ENCODE measurements around the gene C1orf167.
A peak's percentile ranks its signal among the peaks of the same experiment; 100 is the strongest.

C1orf167 gene

DNA sequence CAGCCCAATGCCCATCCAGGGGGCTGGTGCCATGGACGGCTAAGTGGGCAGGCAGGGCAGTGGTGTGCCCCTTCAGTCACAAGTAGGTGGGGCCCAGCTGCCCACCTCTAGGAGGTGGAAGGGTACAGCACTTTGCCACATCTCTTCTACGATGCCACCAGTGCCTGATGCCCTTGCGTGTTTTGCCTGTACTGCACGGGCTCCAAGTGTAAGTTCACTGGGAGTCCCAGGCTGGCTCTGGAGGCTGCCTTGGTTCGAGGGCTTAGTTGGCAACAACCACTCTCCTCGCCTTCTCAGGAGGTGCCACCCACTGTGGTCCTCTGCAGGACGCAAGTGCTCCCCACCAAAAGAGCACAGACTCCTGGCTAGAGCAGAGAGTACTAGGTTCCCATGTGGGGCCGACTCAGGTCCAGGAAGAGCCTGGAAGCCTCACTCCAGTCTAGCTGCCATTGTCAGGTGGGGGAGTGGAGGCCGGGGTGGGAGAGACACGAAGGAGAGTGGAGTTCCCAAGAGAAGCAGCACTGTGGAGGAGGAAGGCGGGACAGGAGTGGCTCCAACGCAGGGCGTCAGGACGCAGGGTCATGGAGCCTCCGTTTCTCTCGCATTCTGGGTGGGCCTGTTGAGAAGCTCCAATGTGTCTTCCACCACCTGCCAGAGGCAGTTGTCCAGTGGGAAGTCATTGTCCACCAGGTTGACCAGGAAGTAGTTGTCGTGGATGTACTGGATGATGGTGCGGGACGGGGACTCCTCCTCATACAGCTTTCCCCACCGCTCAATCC, 28.3 kb downstream of the C1orf167 start (continued):
- TF ChIP-seq, protein P1, sequence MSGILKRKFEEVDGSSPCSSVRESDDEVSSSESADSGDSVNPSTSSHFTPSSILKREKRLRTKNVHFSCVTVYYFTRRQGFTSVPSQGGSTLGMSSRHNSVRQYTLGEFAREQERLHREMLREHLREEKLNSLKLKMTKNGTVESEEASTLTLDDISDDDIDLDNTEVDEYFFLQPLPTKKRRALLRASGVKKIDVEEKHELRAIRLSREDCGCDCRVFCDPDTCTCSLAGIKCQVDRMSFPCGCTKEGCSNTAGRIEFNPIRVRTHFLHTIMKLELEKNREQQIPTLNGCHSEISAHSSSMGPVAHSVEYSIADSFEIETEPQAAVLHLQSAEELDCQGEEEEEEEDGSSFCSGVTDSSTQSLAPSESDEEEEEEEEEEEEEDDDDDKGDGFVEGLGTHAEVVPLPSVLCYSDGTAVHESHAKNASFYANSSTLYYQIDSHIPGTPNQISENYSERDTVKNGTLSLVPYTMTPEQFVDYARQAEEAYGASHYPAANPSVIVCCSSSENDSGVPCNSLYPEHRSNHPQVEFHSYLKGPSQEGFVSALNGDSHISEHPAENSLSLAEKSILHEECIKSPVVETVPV (CRISPR knock-in tag; IDR thresholded peaks at IDR 0.05): no peak
- no peak for TF ChIP-seq TCF4 (CRISPR knock-in tag; IDR thresholded peaks at IDR 0.05; ENCODE audit: borderline replicate concordance)
- no peak for TF ChIP-seq ZC3H10 (CRISPR knock-in tag; IDR thresholded peaks at IDR 0.05)
- no peak for TF ChIP-seq ISL1 (CRISPR knock-in tag; IDR thresholded peaks at IDR 0.05)
- no peak for TF ChIP-seq GLIS3 (CRISPR knock-in tag; IDR thresholded peaks at IDR 0.05)

DNA sequence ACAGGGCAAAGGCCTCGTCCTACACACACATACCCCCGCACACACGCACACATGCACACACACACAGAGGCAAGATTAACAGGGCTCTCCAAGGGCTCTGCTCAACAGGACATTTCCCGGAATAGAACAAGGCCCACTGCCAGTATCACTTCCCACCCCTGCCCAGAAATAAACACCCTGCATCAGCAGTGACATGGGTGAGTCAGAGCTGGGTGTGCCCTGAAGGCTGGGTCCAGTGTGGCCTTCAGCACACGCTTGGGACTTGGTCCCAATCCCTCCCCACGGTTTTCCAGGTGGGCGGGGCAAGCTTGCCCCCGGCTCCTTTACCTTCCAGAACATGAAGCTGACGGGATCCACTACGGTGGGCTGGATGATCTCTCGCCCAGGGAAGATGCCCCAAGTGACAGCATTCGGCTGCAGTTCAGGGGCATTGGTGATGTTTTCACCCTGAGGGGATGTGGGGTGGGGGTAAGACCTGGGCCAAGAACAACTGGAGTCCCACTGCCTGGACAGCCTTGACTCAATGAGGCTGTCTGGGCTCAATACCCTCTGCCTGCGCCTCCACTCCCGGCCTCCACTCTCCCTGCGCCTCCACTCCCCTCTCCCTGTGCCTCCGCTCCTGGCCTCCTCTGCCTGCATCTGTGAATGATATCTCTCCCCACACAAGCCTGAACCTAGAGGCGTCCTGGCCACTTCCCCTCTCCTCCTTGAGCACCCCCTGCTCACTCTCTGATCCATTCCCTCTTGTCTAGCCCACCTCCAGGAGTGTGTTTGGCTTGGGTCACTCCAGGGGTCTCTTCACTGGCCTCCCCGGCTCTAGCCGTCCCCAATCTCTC, 29.1 kb downstream of the C1orf167 start:
- ATAC-seq: peak; percentile 54
- TF ChIP-seq, protein P2, sequence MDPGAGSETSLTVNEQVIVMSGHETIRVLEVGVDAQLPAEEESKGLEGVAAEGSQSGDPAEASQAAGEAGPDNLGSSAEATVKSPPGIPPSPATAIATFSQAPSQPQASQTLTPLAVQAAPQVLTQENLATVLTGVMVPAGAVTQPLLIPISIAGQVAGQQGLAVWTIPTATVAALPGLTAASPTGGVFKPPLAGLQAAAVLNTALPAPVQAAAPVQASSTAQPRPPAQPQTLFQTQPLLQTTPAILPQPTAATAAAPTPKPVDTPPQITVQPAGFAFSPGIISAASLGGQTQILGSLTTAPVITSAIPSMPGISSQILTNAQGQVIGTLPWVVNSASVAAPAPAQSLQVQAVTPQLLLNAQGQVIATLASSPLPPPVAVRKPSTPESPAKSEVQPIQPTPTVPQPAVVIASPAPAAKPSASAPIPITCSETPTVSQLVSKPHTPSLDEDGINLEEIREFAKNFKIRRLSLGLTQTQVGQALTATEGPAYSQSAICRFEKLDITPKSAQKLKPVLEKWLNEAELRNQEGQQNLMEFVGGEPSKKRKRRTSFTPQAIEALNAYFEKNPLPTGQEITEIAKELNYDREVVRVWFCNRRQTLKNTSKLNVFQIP (CRISPR knock-in tag; IDR thresholded peaks at IDR 0.05; ENCODE audit: borderline replicate concordance, low read depth): no peak
- TF ChIP-seq BACH2 (CRISPR knock-in tag; IDR thresholded peaks at IDR 0.05; ENCODE audit: borderline replicate concordance): no peak

DNA sequence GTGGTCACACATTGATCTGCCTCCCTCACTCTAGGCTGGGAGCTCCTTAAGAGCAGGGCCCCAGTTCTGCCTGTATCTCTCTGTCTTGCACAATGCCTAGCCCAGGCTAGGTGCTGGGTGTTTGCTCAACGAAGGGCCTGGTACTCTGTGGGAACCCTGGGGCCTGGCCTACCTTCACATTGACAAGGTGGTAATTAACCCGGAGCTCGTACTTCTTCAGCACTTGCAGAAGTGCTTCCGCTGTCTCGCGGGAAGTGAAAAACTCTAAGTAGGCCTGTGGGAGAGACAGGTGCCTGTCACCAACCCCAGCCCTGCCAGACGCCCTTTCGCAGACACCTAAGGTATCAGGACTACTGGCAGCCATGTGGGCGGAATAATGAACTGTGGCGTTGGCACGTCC, 30.1 kb downstream of the C1orf167 start:
- ATAC-seq: no peak

DNA sequence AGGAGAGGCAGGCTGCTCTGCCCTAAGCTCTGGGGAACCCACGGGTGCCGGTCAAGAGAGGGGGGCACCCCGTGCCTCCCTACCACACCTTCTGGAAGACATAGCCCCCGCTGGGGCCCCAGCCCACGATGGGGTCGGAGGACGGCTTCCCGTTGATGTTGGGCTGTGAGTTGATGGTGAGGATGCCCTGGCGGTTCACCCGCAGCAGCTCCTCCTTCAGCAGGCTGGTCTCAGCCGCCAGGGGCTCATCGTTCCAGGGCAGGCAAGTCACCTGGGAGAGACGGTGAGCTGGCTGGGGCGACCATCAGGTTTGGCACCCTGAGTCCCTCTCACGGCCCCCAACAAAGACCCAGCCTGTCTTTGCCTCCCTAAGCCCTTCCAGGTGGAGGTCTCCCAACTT, 31.8 kb downstream of the C1orf167 start:
- no peak for ATAC-seq
- TF ChIP-seq, protein P3, sequence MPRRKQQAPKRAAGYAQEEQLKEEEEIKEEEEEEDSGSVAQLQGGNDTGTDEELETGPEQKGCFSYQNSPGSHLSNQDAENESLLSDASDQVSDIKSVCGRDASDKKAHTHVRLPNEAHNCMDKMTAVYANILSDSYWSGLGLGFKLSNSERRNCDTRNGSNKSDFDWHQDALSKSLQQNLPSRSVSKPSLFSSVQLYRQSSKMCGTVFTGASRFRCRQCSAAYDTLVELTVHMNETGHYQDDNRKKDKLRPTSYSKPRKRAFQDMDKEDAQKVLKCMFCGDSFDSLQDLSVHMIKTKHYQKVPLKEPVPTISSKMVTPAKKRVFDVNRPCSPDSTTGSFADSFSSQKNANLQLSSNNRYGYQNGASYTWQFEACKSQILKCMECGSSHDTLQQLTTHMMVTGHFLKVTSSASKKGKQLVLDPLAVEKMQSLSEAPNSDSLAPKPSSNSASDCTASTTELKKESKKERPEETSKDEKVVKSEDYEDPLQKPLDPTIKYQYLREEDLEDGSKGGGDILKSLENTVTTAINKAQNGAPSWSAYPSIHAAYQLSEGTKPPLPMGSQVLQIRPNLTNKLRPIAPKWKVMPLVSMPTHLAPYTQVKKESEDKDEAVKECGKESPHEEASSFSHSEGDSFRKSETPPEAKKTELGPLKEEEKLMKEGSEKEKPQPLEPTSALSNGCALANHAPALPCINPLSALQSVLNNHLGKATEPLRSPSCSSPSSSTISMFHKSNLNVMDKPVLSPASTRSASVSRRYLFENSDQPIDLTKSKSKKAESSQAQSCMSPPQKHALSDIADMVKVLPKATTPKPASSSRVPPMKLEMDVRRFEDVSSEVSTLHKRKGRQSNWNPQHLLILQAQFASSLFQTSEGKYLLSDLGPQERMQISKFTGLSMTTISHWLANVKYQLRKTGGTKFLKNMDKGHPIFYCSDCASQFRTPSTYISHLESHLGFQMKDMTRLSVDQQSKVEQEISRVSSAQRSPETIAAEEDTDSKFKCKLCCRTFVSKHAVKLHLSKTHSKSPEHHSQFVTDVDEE (CRISPR knock-in tag; IDR thresholded peaks at IDR 0.05): no peak
- TF ChIP-seq PPARA (CRISPR knock-in tag; IDR thresholded peaks at IDR 0.05; ENCODE audit: borderline replicate concordance): no peak
- TF ChIP-seq GLIS3 (CRISPR knock-in tag; IDR thresholded peaks at IDR 0.05): no peak
- TF ChIP-seq ZFP3 (CRISPR knock-in tag; IDR thresholded peaks at IDR 0.05): no peak

More for the DNA sequence above, 30.1 kb downstream of the C1orf167 start:
- TF ChIP-seq BACH2 (CRISPR knock-in tag; IDR thresholded peaks at IDR 0.05; ENCODE audit: borderline replicate concordance): no peak

DNA sequence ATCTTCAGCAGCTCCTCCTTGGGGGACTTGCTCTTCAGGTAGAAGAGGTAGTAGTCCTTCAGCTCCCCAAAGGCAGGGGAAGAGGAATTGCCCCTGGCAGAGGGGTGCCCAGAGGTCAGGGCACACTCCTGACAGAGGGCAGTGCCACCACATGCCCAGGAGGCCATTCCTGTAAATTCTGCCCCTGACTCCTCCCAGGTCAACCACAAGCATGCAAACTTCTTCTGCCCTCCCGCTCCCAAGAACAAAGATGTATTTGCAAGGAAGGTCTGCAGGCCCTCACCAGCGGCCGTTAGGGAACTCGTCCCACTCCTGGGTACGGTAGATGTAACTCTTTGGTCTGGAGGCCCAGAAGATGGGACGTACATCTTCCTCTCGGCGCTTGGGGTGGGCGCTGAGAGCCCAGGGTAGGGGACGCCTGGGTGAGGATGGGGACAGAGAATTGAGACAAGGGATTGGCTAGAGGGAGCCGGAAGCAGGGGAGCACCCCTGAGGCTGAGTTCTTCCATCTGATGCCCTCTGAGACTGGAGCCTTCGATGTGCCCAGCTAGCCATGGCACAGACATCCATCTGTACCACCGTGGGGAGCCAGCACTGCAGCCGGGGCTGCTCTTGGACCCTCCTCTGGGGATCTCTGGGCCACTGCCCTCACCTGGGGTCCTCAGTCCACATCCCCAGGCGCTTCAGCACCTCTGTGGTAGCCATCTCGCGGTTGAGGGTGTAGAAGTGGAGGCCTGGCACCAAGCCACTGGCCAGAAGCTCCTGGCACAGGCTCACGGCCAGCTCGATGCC, 32.6 kb downstream of the C1orf167 start:
- no peak for ATAC-seq
- TF ChIP-seq, protein P1 (CRISPR knock-in tag; IDR thresholded peaks at IDR 0.05): no peak
- TF ChIP-seq ZFP3 (CRISPR knock-in tag; IDR thresholded peaks at IDR 0.05) (no peak), ISL1 (CRISPR knock-in tag; IDR thresholded peaks at IDR 0.05) (no peak), ZC3H10 (CRISPR knock-in tag; IDR thresholded peaks at IDR 0.05) (no peak), ESRRG (CRISPR knock-in tag; IDR thresholded peaks at IDR 0.05) (no peak), OSR1 (CRISPR knock-in tag; IDR thresholded peaks at IDR 0.05) (no peak), ARNTL (CRISPR knock-in tag; IDR thresholded peaks at IDR 0.05; ENCODE audit: borderline replicate concordance, low read depth) (no peak), RARB (CRISPR knock-in tag; IDR thresholded peaks at IDR 0.05) (no peak), SNAI2 (CRISPR knock-in tag; IDR thresholded peaks at IDR 0.05) (no peak)
- TF ChIP-seq, protein P2 (CRISPR knock-in tag; IDR thresholded peaks at IDR 0.05; ENCODE audit: borderline replicate concordance, low read depth): no peak
- TF ChIP-seq, protein P3 (CRISPR knock-in tag; IDR thresholded peaks at IDR 0.05): no peak
- TF ChIP-seq, protein P4, sequence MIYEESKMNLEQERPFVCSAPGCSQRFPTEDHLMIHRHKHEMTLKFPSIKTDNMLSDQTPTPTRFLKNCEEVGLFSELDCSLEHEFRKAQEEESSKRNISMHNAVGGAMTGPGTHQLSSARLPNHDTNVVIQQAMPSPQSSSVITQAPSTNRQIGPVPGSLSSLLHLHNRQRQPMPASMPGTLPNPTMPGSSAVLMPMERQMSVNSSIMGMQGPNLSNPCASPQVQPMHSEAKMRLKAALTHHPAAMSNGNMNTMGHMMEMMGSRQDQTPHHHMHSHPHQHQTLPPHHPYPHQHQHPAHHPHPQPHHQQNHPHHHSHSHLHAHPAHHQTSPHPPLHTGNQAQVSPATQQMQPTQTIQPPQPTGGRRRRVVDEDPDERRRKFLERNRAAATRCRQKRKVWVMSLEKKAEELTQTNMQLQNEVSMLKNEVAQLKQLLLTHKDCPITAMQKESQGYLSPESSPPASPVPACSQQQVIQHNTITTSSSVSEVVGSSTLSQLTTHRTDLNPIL (CRISPR knock-in tag; IDR thresholded peaks at IDR 0.05; ENCODE audit: low read depth): no peak

All from SK-N-SH treated with all-trans-retinoic acid at 6 μM for 48 hours (cell line).